HG02623 (cell line): ENCODE data around the gene ATP6V1B1.

Experiments used
- ATAC-seq: cut with Tn5 transposase; IDR thresholded peaks from one replicate; pipeline ENCODE4 v1.9.1; 2021; ENCODE audit warnings: moderate library complexity; ENCODE audit not compliant: unreplicated experiment

The ATP6V1B1 gene

GRCh38 chr2:70926042-70926441, 9.7 kb upstream of the ATP6V1B1 start:
- ATAC-seq, result no peak

DNA sequence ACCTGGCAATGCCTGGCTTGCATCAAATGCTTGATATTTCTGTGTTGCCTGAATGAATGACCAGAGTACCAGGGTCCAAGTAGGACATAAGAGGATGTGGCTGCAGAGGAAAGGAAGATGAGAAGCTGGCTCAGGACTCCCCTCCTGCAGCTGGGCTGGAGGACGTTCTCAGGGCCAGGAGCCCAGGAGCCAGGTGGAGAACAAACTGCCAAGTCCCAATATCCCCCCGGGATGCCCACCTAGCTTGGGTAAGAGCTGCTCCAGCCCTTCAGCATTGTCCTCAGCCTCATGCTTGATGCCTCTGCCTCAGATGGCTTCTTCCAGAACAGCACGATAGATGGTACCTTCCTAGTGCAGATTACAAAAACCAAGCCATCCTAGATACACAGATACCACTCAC, 8.6 kb upstream of the ATP6V1B1 start:
- no peak for ATAC-seq

DNA sequence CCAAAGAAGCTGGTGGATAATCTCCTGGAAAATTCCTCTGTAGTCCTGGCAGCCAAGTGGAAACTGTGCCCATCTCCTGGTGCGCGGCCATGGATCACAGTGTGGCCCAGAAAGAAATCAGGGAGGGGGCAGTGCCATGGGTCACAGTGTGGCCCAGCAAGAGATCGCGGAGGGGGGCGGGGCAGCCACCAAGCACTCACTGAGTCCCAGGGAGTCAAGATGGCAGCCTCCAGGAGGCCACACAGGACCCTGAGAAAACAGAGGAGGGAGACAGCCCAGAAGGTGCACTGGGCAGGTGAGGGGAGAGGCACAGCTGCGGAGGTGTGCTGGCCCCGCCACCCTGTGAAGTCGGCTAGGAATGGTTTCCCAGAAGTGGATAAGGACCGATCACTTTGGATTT, 8.1 kb upstream of the ATP6V1B1 start:
- no peak for ATAC-seq

DNA sequence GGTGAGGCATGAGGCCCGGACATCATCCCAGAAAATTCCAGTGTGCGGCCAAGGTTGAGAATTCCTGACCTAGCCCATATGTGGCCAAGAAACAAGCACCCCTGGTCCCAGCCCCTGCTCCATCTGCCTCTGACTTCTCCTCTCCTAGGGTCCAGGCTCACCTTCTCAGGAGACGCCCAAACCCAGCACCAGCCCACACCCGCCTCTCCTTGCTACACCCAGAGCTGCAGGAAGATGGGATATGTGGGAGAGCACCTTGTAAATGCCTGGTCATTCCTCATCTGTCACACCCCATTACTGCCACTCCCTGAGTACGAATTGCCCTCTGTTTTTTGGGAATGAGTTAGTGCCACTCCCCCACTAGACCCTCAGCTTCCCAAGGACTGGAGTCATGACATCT, 7.3 kb upstream of the ATP6V1B1 start:
- no peak for ATAC-seq

DNA sequence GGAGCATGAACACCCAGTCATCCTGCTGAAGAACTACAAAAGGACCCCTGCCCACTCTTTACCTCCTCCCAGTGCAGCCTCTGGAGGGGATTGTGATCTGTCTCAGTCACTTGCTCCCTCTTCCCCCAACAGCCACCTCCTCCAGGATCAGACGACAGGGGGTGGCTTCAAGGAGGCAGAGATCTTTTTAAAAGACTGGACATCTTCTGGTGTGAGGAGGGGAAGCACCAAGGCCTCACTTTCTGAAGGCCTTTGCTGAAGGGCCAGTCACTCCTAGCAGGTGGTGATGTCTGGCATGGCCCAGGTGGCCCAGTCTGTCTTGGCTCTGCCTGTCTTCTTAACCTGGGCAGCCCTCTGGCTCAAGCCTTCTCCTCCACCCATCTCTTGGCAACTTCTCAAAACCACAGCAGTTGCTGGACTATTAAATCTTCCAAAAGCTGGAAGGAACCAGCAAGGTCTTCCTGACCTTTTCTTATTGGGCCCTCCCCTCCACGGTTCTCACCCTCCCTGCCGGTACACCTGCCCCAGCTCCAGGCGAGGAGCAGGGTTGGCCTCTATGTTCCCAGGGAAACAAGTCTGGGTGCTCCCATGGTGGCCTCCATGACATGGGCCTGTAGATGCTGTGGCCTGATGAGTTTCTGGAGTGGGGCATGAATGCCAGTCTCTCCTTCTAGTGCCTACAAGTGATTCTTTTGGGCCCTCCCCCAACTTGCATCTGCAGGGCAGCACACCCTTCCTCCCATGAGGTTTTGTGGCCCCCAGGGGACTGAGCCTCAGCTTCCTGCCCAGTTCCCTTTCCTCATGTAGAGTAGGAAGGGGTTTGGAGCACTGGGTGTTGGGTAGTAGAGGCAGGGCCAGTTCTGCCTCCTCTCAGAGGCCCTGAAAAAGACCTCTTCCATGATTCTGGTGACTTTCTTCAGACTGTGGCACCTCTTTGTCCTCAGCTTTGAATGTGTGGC, 5.0 kb upstream of the ATP6V1B1 start:
- ATAC-seq, result no peak

DNA sequence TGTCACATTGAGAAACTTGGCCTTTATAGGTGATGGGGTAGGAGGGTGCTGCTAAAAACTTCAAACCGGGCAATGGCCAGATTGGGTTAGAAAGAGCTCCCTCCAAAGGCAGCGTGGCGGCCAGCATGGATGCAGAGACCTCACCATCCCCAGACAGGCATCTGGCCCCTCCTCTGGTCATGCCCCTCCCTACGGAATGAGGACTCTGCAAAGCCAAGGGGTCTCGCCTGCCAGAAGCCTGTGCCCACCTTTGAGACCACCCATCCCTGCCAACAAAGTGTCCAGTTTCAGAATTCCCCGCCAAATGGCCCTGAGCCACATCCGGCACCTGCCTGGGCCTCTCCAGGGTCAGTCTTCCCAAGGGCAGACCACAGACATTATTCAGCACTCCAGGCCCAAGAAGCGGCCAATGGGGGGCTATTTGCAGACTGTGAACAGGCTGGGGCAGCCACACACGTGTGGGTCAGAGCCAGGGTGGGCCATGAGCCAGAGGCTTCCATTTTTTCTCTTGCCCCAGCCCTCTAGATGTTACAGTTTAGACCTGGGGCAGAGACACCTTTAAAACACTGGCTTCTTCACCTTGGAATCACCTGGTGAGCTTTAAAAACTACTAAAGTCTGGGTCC, 4.2 kb upstream of the ATP6V1B1 start:
- ATAC-seq, result no peak

DNA sequence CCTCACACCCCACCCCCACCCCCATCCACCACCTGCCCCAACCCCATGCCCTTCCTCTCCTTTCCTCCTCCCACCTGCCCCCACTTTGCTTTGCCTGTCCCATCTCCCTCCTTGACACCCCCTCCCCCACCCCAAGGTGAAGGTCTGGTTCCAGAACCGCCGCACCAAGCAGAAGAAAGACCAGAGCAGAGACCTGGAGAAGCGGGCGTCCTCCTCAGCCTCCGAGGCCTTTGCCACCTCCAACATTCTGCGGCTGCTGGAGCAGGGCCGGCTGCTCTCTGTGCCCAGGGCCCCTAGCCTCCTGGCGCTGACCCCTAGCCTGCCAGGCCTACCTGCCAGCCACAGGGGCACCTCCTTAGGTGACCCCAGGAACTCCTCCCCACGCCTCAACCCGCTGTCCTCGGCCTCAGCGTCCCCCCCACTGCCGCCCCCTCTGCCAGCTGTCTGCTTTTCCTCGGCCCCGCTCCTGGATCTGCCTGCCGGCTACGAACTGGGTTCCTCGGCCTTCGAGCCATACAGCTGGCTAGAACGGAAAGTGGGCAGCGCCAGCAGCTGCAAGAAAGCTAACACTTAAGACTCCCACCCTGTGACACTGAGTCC, 3.0 kb upstream of the ATP6V1B1 start:
- no peak for ATAC-seq

DNA sequence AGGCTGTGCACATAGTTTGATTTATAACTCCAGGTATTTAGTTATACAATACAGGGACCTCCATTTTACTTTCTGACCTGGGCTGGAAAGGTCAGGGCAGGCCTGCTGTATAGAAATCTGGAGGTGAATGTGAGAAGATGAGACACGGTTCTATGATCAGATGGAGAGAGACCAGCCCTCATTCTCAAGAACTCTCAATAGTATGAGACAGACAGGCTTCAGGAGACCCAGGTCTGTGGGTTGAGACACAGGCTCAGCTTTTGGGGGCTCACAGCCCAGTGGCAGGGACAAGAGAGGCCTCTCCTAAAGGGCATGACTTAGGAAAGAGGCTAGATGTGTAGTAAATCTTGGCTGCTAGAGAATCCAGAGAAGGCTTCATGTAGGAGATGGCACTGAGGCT, 719 bp upstream of the ATP6V1B1 start:
- no peak for ATAC-seq

- no peak for ATAC-seq
Observed at GRCh38 chr2:70936165-70936978, 672 bp downstream of the ATP6V1B1 start.

GRCh38 chr2:70936979-70937811, 1.5 kb downstream of the ATP6V1B1 start:
- no peak for ATAC-seq

DNA sequence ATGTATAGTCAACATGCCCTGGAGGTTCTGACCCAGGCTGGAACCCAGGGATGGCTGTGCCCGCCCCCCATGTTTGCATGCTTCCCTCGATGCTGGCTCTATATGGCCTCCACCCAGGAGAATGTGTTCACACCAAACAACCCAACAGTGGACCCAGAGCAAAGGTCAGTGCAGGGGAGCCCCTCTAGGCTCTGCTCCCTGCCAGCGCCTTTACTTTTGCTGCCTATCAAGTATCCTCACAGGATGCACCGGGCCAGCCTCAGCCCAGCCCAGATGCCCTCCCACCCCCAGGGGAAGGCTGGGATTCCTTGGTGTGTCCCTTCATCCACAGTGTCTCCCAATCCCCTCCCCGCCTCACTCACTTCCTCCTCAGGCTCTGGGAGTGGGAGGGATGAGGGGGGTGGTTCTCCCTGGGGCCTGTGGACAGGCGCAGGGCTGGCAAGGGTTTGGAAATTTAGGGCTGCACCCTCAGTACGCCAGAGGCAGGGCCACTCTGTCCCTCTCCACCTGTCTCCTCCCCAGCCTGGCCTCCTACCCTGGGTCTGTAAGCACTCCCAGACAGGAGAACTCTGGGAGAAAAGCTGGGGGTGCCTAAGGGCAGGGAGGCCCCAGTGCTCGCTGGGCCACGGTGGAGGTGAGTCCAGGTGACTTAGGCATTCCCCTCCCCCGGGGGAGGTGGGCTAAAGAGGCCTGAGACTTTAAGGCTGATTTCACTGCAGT, 2.3 kb downstream of the ATP6V1B1 start:
- no peak for ATAC-seq

- ATAC-seq, result no peak
Observed at GRCh38 chr2:70938586-70938950, 2.9 kb downstream of the ATP6V1B1 start.

DNA sequence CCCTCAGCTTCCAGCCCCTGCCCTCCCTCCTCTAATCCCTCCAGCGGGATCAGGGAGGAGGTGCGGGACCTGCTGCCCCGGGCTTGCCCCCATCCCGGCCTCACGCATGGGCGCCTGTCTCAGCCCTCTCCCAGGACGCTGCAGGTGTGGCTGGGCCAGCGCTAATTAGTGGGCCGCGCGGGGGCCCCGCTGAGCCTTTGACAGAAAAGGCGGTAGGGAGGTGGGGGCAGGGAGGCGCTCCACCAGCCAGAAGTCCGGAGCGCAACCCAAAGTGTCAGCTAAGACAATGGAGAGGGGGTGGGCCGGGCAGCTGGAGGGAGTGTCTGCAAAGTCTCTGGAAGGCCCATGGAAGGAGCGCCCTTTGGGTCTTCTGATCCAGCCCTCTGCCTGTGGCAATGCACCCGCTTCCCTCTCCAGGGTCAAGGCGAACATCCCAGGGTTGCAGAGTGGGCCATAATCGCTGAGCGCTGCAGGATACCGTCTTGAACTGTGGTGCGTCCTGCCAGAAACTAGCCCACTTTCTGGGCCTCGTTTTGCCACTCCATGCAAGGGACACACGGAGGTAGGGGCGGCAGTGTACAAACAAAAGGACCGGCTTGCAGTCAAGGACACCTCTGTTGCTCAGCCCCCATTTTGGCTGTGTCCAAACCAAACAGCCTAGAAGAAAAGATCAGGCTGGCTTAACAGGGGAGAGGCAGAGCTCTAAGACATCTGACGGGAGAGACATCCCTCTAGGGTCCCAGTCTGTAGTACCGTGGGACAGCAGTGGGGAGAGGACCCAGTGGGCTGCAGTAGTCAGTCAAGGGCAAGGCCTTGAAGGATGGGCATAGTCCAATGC, 3.5 kb downstream of the ATP6V1B1 start:
- ATAC-seq, result no peak

DNA sequence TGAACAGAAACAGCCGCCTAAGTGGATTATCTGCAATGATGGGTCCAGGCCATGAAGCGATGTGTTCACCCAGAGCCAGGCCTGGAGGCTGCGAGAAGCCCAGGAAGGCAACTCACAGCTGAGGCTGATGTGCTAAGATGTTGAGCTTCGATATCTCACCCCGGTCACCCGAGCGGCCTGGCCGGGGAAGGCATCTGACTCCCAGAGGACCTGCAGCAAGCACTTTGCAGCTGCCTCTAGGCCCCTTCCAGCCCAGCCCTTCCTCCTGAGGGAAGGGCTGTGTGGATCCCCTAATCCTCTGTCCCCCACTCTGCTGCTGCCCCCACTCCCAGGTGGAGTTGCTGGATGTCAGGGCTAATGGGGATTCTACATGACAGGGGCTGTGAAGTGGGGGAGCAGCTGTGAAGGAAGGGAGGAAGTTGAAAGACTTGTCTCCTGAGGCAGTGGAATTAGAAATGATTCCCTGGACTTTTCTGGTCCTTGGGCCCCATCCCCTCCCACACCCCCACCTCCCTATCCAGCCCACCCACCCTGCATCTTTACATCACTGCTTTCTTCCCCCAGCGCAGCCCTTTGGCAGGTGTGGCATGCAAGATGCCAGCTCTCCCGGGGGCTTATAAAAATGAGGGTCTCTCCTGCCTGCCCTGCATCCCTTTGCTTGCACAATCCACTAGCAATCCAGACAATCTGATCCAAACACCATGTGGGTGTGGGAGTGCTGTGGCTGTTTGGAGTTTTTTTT, 4.3 kb downstream of the ATP6V1B1 start:
- no peak for ATAC-seq

GRCh38 chr2:70941186-70941585, 5.5 kb downstream of the ATP6V1B1 start:
- no peak for ATAC-seq

DNA sequence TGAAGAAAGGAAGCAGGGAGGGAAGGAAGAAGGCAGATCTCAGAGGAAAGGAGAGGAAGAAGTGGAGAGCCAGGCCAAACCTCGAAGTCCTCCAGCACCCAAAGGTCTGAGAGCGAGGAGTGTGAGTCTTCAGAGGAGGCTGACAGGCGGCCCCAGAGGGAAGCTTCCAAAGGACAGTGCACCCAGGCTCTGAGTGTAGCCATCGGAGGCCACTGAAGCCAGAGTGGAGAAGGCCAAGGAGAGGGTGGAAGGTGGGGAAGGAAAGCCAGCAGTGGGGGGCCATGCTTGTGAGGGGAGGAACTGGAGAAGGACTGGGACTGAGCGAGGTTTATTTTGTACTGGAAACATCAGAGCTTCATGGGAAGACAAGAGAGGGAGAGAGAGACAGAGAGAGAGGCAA, 6.0 kb downstream of the ATP6V1B1 start:
- no peak for ATAC-seq

GRCh38 chr2:70942396-70943204, 6.9 kb downstream of the ATP6V1B1 start:
- ATAC-seq, result no peak
